ENCODE data around the gene CCDC171. TPM values are rescaled to one million over a fixed set of nuclear protein-coding genes. Genes with fewer than 3 reads are reported as not detected.
A peak's percentile ranks its signal among the peaks of the same experiment; 100 is the strongest.

Gene CCDC171
- total RNA-seq, 1 donor = 8.1 TPM

GRCh38 chr9:15724612-15725011 is 171.8 kb downstream of the CCDC171 start:
- TF ChIP-seq CTCF (IDR thresholded peaks at IDR 0.05; ENCODE audit: insufficient read depth, low read length) = no peak
- H3K4me3 ChIP-seq (ENCODE audit: low read depth, low read length) = no peak overlapping the region
- DNase-seq (ENCODE audit: low read depth) = no peak

GRCh38 chr9:15725953-15726352 is 173.1 kb downstream of the CCDC171 start:
- TF ChIP-seq CTCF (IDR thresholded peaks at IDR 0.05; ENCODE audit: insufficient read depth, low read length) = no peak
- DNase-seq (ENCODE audit: low read depth) = peak; percentile 65
- no peak overlapping the region for H3K4me3 ChIP-seq (ENCODE audit: low read depth, low read length)

GRCh38 chr9:15729507-15729906 is 176.7 kb downstream of the CCDC171 start:
- no peak for TF ChIP-seq CTCF (IDR thresholded peaks at IDR 0.05; ENCODE audit: insufficient read depth, low read length)
- H3K4me3 ChIP-seq (ENCODE audit: low read depth, low read length) = no peak overlapping the region
- DNase-seq (ENCODE audit: low read depth) = no peak

- no peak overlapping the region for H3K4me3 ChIP-seq (ENCODE audit: low read depth, low read length)
- no peak for TF ChIP-seq CTCF (IDR thresholded peaks at IDR 0.05; ENCODE audit: insufficient read depth, low read length)
- peak; percentile 96 for DNase-seq (ENCODE audit: low read depth)
Observed at GRCh38 chr9:15735083-15735857, 182.4 kb downstream of the CCDC171 start.

- DNase-seq (ENCODE audit: low read depth) = no peak
- no peak for TF ChIP-seq CTCF (IDR thresholded peaks at IDR 0.05; ENCODE audit: insufficient read depth, low read length)
- H3K4me3 ChIP-seq (ENCODE audit: low read depth, low read length) = no peak overlapping the region
Observed at GRCh38 chr9:15736569-15736968, 183.7 kb downstream of the CCDC171 start.

- DNase-seq (ENCODE audit: low read depth) = peak; percentile 51
- no peak overlapping the region for H3K4me3 ChIP-seq (ENCODE audit: low read depth, low read length)
- TF ChIP-seq CTCF (IDR thresholded peaks at IDR 0.05; ENCODE audit: insufficient read depth, low read length) = no peak
Observed at GRCh38 chr9:15738011-15738410, 185.2 kb downstream of the CCDC171 start.

GRCh38 chr9:15741015-15741414 is 188.2 kb downstream of the CCDC171 start:
- DNase-seq (ENCODE audit: low read depth) = no peak
- TF ChIP-seq CTCF (IDR thresholded peaks at IDR 0.05; ENCODE audit: insufficient read depth, low read length) = no peak
- H3K4me3 ChIP-seq (ENCODE audit: low read depth, low read length) = no peak overlapping the region

Data from fibroblast of the aortic adventitia (primary cell).